Measurements from ENCODE around the gene GALNT13.

DNA sequence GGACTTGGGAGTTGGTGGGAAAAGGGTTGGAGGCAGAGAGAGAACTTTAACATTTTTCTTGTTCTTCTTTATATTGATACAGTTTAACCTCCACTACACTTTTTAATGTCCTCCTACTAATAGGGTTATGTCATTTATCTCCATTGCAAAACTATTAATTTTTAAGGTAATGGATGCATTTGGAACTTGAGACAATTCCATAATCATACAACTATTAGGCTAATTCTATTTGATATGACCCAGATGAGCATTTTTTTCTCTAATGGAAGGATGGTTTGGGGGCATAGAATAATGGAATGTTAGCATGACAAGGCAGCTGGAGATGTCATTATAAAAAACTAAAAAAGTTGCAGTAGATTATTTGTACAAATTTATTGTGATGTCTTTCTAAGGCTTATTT lies 587.6 kb downstream of the GALNT13 start:
- TF ChIP-seq, protein P1, sequence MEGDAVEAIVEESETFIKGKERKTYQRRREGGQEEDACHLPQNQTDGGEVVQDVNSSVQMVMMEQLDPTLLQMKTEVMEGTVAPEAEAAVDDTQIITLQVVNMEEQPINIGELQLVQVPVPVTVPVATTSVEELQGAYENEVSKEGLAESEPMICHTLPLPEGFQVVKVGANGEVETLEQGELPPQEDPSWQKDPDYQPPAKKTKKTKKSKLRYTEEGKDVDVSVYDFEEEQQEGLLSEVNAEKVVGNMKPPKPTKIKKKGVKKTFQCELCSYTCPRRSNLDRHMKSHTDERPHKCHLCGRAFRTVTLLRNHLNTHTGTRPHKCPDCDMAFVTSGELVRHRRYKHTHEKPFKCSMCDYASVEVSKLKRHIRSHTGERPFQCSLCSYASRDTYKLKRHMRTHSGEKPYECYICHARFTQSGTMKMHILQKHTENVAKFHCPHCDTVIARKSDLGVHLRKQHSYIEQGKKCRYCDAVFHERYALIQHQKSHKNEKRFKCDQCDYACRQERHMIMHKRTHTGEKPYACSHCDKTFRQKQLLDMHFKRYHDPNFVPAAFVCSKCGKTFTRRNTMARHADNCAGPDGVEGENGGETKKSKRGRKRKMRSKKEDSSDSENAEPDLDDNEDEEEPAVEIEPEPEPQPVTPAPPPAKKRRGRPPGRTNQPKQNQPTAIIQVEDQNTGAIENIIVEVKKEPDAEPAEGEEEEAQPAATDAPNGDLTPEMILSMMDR (IDR thresholded peaks at IDR 0.05), result no peak
- no peak for TF ChIP-seq POLR2A (IDR thresholded peaks at IDR 0.05)

Data from lower leg skin (tissue), 3 donors.